Suprapubic skin (tissue), 3 donors: ENCODE results near the gene ABHD3.

Experiments
- CTCF ChIP-seq, 2 donors: fragments of 200-600 bp in 1 of 2; fragments of 450-650 bp in 1 of 2; sonication (generic) in 1 of 2; IDR thresholded peaks; one replicate each; pipeline ENCODE4 v1.5.1; 2016 to 2019; ENCODE audit warnings: antibody characterized with exemption in 2 of 2, mild to moderate bottlenecking in 1 of 2, moderate library complexity in 1 of 2
- POLR2A ChIP-seq, 2 donors: fragments of 450-650 bp; IDR thresholded peaks; one replicate each; pipeline ENCODE4 v1.6.1; 2017; ENCODE audit warnings: antibody characterized with exemption in 2 of 2, mild to moderate bottlenecking in 2 of 2, moderate library complexity in 2 of 2

DNA sequence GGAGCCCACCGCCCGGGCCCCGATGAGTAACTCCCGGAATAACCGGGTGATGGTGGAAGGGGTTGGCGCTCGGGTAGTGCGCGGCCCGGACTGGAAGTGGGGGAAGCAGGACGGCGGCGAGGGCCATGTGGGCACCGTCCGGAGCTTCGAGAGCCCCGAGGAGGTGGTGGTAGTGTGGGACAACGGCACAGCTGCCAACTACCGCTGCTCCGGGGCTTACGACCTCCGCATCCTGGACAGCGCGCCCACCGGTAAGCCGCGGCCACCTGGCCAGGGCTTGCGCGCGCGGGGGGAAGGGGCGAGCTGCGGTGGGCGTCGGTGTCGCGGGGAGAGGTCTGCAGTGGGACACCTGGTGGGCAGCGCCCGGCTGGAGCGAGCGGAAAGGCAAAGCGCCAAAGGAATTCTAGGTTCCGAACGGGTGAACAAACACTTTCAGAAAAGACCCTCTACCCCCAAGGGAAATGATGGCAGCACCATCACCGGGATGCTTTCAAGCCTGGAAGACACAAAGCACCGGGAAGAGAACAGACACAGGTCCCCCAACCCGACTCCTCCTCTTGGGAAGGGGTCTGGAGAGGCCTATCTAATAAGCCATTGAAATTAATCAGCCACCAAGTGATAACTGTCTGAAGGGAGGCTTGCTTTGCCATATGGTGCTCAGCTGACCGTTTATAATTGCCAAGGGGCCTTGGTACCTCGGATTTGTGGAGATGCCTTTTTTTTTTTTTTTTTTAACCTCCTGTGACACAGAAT lies 37.2 kb upstream of the ABHD3 start:
- TF ChIP-seq CTCF (IDR thresholded peaks at IDR 0.05) (no peak), POLR2A (IDR thresholded peaks at IDR 0.05) (no peak)
